IPS-20b (cell line): Measurements from ENCODE around the gene PTPRB.

Experiments
- H3K27ac ChIP-seq: one replicate; pipeline ENCODE4 v1.5.1; 2013; ENCODE audit warnings: low read length
- H3K27me3 ChIP-seq: 2 replicates; pipeline ENCODE4 v1.6.1; 2013; ENCODE audit warnings: mild to moderate bottlenecking, low read length, inconsistent platforms; ENCODE audit not compliant: insufficient read depth
- H3K36me3 ChIP-seq: 2 replicates; pipeline ENCODE4 v1.6.1; 2013; ENCODE audit warnings: low read depth, mild to moderate bottlenecking, inconsistent platforms, low read length, moderate library complexity; ENCODE audit not compliant: insufficient read depth
- H3K4me1 ChIP-seq: 2 replicates; pipeline ENCODE4 v1.6.1; 2013; ENCODE audit warnings: mild to moderate bottlenecking, control low read depth, inconsistent platforms, low read length, moderate library complexity; ENCODE audit not compliant: insufficient read depth
- H3K4me3 ChIP-seq: 2 replicates; pipeline ENCODE4 v1.5.1; 2013; ENCODE audit warnings: mild to moderate bottlenecking, low read length, inconsistent platforms
- H3K9ac ChIP-seq: 2 replicates; pipeline ENCODE4 v1.6.1; 2013; ENCODE audit warnings: low read depth, mild to moderate bottlenecking, inconsistent platforms, low read length, moderate library complexity
- H3K9me3 ChIP-seq: 2 replicates; pipeline ENCODE4 v1.6.1; 2013; ENCODE audit warnings: mild to moderate bottlenecking, low read depth, low read length, inconsistent platforms; ENCODE audit not compliant: insufficient read depth

Gene PTPRB

GRCh38 chr12:70660620-70661219 lies 23.5 kb upstream of the PTPRB start:
- H3K27me3 ChIP-seq, result no peaks in the 10 kb centered on the region
- H3K9ac ChIP-seq, result no peak overlapping the region
- no peak overlapping the region for H3K4me3 ChIP-seq
- no peak overlapping the region for H3K27ac ChIP-seq
- no peaks in the 10 kb centered on the region for H3K9me3 ChIP-seq
- no peaks in the 10 kb centered on the region for H3K36me3 ChIP-seq
- H3K4me1 ChIP-seq, result peaks cover 23% of the 10 kb centered on the region

- H3K4me3 ChIP-seq, result no peak overlapping the region
Measured at GRCh38 chr12:70660002-70660604, 22.9 kb upstream of the PTPRB start.

DNA sequence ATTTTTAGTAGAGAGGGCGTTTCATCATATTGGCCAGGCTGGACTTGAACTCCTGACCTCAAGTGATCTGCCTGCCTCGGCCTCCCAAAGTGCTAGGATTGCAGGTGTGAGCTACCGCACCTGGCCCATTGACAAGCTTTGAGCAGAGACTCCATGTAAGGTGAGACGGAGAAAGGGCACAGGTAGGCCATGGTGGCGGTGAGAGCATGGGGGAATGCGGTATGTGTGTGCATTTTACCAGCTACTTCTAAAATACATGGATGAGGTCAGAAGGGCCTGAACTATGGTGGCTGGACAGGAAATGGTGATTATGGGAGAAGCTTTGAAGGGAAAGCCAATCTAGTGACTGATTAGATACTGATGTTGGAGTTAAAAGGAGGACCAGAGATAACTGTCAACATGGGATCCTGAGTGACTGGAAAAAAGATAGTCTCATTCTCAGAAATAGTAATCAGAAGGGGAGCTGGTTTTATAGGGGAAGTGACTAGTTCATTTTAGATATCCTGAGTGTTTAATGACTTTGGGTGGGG lies 21.9 kb upstream of the PTPRB start:
- Histone ChIP-seq H3K4me1 (peaks cover 14% of the 10 kb centered on the region; the same call in 1 of the 2 replicates), H3K9ac (no peak overlapping the region), H3K4me3 (no peak overlapping the region), H3K36me3 (no peaks in the 10 kb centered on the region), H3K9me3 (no peaks in the 10 kb centered on the region), H3K27me3 (no peaks in the 10 kb centered on the region), H3K27ac (no peak overlapping the region)

More at GRCh38 chr12:70660002-70660604, 22.9 kb upstream of the PTPRB start:
- Histone ChIP-seq H3K36me3 (no peaks in the 10 kb centered on the region), H3K9ac (no peak overlapping the region), H3K4me1 (peaks cover 23% of the 10 kb centered on the region), H3K27ac (no peak overlapping the region), H3K9me3 (no peaks in the 10 kb centered on the region), H3K27me3 (no peaks in the 10 kb centered on the region)

DNA sequence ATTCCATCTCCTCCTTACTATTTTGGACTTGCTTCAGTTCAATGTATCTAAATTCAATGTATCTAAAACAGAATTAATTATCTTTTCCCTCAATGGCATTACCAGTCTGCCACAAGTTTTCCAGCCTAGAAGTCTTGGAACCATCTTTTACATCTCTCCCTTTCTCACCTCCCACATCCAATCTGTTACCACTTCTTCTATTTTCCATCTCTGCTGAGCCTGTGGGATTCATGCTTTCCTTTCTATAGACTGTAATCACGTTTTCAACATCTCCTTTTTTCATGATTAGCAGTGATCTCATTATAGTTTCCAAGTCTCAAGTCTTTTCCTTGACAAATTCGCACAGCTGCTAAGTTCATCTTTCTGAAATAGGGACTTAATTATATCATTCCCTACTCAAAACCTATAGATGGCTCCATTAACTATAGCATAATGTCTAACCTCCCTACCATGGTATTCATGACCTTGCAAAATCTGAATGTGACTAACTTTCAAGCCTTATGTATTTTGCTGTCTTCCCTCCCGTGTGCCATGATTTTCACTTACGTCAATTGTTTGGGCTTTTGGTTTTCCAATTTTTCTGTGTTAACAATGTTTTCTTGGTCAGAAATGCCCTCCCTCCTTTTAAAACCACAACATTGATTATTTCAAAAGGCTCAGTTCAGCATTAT lies 20.5 kb upstream of the PTPRB start:
- Histone ChIP-seq H3K9ac (no peak overlapping the region), H3K36me3 (no peaks in the 10 kb centered on the region), H3K27ac (no peak overlapping the region), H3K4me3 (no peak overlapping the region), H3K9me3 (no peaks in the 10 kb centered on the region), H3K4me1 (peaks cover 5% of the 10 kb centered on the region; the same call in 1 of the 2 replicates), H3K27me3 (no peaks in the 10 kb centered on the region)

- Histone ChIP-seq H3K9me3 (no peaks in the 10 kb centered on the region), H3K36me3 (no peaks in the 10 kb centered on the region), H3K27ac (no peak overlapping the region), H3K27me3 (no peaks in the 10 kb centered on the region), H3K4me3 (no peak overlapping the region), H3K9ac (no peak overlapping the region), H3K4me1 (no peaks in the 10 kb centered on the region)
Measured at GRCh38 chr12:70652451-70652850, 15.2 kb upstream of the PTPRB start.

GRCh38 chr12:70648831-70649230 lies 11.6 kb upstream of the PTPRB start:
- H3K27ac ChIP-seq, result no peak overlapping the region
- H3K9me3 ChIP-seq, result no peaks in the 10 kb centered on the region
- H3K9ac ChIP-seq, result no peak overlapping the region
- no peaks in the 10 kb centered on the region for H3K27me3 ChIP-seq
- H3K36me3 ChIP-seq, result no peaks in the 10 kb centered on the region
- no peak overlapping the region for H3K4me3 ChIP-seq
- peaks cover 22% of the 10 kb centered on the region for H3K4me1 ChIP-seq

DNA sequence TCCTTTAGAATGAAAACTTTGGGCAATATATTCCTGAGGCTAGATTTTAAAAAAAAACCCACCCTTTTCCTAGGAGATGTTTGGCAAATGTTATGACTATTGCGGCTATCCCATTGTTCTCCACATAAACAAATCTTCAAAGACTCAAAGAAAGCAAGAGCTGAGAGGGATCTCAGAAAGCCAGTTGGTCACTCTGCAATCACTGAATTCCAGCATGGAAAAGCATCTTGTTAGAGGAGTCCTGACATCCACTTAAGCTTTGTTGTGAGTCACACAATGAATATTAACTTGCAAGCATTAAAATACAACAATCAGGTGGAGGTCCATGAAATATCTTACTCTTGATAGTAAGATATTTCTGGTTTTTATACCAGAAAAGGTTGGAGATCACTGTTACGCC lies 11.0 kb upstream of the PTPRB start:
- Histone ChIP-seq H3K27ac (no peak overlapping the region), H3K27me3 (no peaks in the 10 kb centered on the region), H3K4me3 (no peak overlapping the region), H3K36me3 (no peaks in the 10 kb centered on the region), H3K9ac (no peak overlapping the region), H3K4me1 (peaks cover 22% of the 10 kb centered on the region), H3K9me3 (no peaks in the 10 kb centered on the region)

GRCh38 chr12:70646850-70647249 lies 9.6 kb upstream of the PTPRB start:
- H3K27ac ChIP-seq, result no peak overlapping the region
- H3K4me3 ChIP-seq, result no peak overlapping the region
- no peaks in the 10 kb centered on the region for H3K36me3 ChIP-seq
- no peaks in the 10 kb centered on the region for H3K27me3 ChIP-seq
- H3K9me3 ChIP-seq, result no peaks in the 10 kb centered on the region
- no peak overlapping the region for H3K9ac ChIP-seq
- H3K4me1 ChIP-seq, result peaks cover 22% of the 10 kb centered on the region

DNA sequence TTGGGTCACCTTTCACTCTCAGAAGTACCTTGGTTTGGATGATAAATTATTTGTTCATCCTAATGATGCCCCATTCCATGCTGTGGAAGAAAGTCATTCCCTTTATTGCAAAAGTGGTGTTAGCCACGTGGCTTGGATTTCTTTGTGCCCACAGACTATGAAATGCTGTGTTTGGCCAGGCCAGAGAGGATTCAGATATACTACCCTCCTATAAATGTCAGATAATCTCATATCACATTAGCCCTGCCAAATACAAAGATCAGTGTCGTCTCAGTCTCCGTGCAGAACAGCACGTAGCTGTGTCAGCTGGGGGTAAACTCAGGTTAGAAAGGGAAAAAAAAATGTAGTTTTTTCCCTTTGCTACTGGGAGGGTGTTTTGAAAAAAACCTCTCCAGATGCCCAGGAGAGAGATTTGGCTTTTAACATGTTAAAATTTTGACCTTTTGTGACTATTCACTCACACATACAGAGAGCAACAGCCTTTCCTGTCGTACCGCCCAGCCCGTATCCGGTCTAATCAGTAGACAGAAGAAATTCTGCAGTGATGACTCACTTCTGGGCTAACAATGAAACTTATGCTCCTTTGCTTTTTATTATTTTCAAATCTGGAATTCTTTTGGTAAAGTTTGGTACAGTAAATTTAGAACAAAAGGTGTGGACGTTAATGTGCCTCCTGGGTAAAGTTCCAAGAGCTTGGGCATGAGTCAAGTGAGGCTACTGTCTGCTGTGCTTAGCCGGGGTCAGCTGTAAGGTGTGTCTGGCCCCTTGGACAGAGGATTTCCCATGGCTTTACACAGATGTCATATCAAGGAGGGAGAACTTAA lies 8.5 kb upstream of the PTPRB start:
- Histone ChIP-seq H3K4me1 (peaks cover 22% of the 10 kb centered on the region), H3K27me3 (no peaks in the 10 kb centered on the region), H3K4me3 (no peak overlapping the region; the same call in 1 of the 2 replicates), H3K36me3 (no peaks in the 10 kb centered on the region), H3K9me3 (no peaks in the 10 kb centered on the region), H3K27ac (peak overlapping the region; percentile 81), H3K9ac (peak overlapping the region; percentile 8; the same call in 1 of the 2 replicates)

DNA sequence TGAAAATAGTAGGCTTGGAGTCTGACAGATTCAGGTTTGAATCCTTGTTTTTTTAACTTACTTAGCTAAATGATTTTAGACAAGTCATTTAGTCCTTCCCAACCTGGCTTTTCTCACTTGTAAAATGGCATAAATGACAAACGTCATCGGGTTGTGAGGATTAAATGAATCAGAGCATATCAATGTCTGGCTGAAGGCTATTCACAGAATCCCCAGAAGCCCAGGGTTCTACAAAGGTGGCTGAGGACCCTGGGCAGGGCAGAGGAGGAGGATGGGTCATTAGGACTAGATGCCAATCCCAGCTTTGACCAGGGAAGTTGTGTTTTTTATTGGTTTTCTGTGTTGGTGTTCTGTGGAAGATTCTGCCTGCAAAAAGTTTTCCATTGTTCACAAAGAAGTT lies 7.6 kb upstream of the PTPRB start:
- Histone ChIP-seq H3K27me3 (no peaks in the 10 kb centered on the region), H3K4me1 (peaks cover 22% of the 10 kb centered on the region), H3K27ac (no peak overlapping the region), H3K9me3 (no peaks in the 10 kb centered on the region), H3K36me3 (no peaks in the 10 kb centered on the region), H3K9ac (no peak overlapping the region), H3K4me3 (no peak overlapping the region)

- no peaks in the 10 kb centered on the region for H3K9me3 ChIP-seq
- no peak overlapping the region for H3K4me3 ChIP-seq
- H3K4me1 ChIP-seq, result peaks cover 22% of the 10 kb centered on the region
- H3K9ac ChIP-seq, result no peak overlapping the region
- H3K27ac ChIP-seq, result no peak overlapping the region
- no peaks in the 10 kb centered on the region for H3K27me3 ChIP-seq
- no peaks in the 10 kb centered on the region for H3K36me3 ChIP-seq
Measured at GRCh38 chr12:70643939-70644338, 6.7 kb upstream of the PTPRB start.
